AG09309 (cell line): Measurements from ENCODE around the gene PCED1A.
"Not testable (repeated sequence)": the region's sequence is repeated elsewhere in the genome, so short reads cannot be mapped to it uniquely, and the experiment has no call there.

Source experiments
- DNase-seq: peaks from one replicate; pipeline ENCODE4 v3.0.0-alpha.2; 2010; ENCODE audit warnings: low read depth
- H3K4me3 ChIP-seq: 2 replicates; pipeline ENCODE4 v1.5.1; 2011; ENCODE audit warnings: mild to moderate bottlenecking, low read depth, low read length, moderate library complexity; ENCODE audit not compliant: control insufficient read depth
- CTCF ChIP-seq: IDR thresholded peaks from 2 replicates; pipeline ENCODE4 v1.5.1; 2011; ENCODE audit warnings: mild to moderate bottlenecking, low read depth, low read length, inconsistent platforms; ENCODE audit not compliant: insufficient read depth, control insufficient read depth; ENCODE audit errors: missing control alignments

PCED1A gene

GRCh38 chr20:2833761-2834160 is 6.7 kb downstream of the PCED1A start:
- no peak for DNase-seq
- no peak for TF ChIP-seq CTCF
- no peak overlapping the region for H3K4me3 ChIP-seq

- not testable (repeated sequence) for H3K4me3 ChIP-seq, DNase-seq
Observed at GRCh38 chr20:2831206-2831605, 9.2 kb downstream of the PCED1A start.

GRCh38 chr20:2829376-2829775 is 11.1 kb downstream of the PCED1A start:
- DNase-seq, result no peak
- TF ChIP-seq CTCF, result no peak
- no peak overlapping the region for H3K4me3 ChIP-seq

- H3K4me3 ChIP-seq, result no peak overlapping the region
- DNase-seq, result no peak
- no peak for TF ChIP-seq CTCF
Observed at GRCh38 chr20:2826655-2827054, 13.8 kb downstream of the PCED1A start.

- no peak for TF ChIP-seq CTCF
- H3K4me3 ChIP-seq, result no peak overlapping the region
- DNase-seq, result no peak
Observed at GRCh38 chr20:2825761-2826160, 14.7 kb downstream of the PCED1A start.

- DNase-seq, result no peak
- H3K4me3 ChIP-seq, result no peak overlapping the region
- no peak for TF ChIP-seq CTCF
Observed at GRCh38 chr20:2822073-2822472, 18.4 kb downstream of the PCED1A start.

- TF ChIP-seq CTCF, result no peak
- H3K4me3 ChIP-seq, result no peak overlapping the region
- DNase-seq, result no peak
Observed at GRCh38 chr20:2820896-2821869, 19.3 kb downstream of the PCED1A start.
